ENCODE measurements around the gene MACROD2.

DNA sequence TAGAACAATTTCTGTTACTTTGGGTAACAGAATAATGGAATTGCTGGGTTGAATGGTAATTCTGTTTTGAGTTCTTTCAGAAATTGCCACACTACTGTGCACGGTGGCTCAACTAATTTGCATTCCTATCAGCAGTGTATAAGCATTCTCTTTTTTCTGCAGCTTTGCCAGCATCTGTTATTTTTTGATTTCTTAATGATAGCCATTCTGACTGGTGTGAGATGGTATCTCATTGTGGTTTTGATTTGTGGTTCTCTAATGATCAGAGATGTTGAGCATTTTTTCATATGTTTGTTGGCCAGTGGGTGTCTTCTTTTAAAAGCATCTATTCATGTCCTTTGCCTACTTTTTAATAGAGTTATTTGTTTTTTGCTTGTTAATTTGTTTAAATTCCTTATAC is 1731.1 kb downstream of the MACROD2 start:
- TF ChIP-seq, protein P1, sequence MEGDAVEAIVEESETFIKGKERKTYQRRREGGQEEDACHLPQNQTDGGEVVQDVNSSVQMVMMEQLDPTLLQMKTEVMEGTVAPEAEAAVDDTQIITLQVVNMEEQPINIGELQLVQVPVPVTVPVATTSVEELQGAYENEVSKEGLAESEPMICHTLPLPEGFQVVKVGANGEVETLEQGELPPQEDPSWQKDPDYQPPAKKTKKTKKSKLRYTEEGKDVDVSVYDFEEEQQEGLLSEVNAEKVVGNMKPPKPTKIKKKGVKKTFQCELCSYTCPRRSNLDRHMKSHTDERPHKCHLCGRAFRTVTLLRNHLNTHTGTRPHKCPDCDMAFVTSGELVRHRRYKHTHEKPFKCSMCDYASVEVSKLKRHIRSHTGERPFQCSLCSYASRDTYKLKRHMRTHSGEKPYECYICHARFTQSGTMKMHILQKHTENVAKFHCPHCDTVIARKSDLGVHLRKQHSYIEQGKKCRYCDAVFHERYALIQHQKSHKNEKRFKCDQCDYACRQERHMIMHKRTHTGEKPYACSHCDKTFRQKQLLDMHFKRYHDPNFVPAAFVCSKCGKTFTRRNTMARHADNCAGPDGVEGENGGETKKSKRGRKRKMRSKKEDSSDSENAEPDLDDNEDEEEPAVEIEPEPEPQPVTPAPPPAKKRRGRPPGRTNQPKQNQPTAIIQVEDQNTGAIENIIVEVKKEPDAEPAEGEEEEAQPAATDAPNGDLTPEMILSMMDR (conservative IDR thresholded peaks at IDR 0.05; ENCODE audit: low read depth, low read length), result no peak
- TF ChIP-seq CEBPB (IDR thresholded peaks at IDR 0.05; ENCODE audit: low read depth, low read length), result no peak
- TF ChIP-seq POLR2A (IDR thresholded peaks at IDR 0.05; ENCODE audit: low read depth, low read length), result no peak

All from IMR-90 (cell line).